Lung (tissue), 12 donors: Measurements from ENCODE around the gene DCLRE1C. TPM values are rescaled to one million over a fixed set of nuclear protein-coding genes. Genes with fewer than 3 reads are reported as not detected.
A peak's percentile ranks its signal among the peaks of the same experiment; 100 is the strongest.
"Not testable (repeated sequence)": the region's sequence is repeated elsewhere in the genome, so short reads cannot be mapped to it uniquely, and the experiment has no call there.

Experiments used
- ATAC-seq: fragments of 200-7000 bp; cut with Tn5 transposase; one replicate; pipeline ENCODE4 v1.9.1; 2020; ENCODE audit warnings: moderate number of reproducible peaks; ENCODE audit not compliant: insufficient read depth, low FRiP score
- DNase-seq, 3 donors: peaks; one replicate each; pipeline ENCODE4 v3.0.0-alpha.2; 2013 to 2017
- H3K27ac ChIP-seq, 2 donors: one replicate each; pipeline ENCODE4 v1.5.1; 2013; ENCODE audit warnings: mild to moderate bottlenecking in 2 of 2, moderate library complexity in 2 of 2, control low read depth in 1 of 2, inconsistent platforms in 1 of 2, low read depth in 1 of 2, low read length in 1 of 2
- H3K27me3 ChIP-seq, 3 donors: one replicate each; pipeline ENCODE4 v1.5.1; 2013; ENCODE audit warnings: low read length in 2 of 3; ENCODE audit not compliant: control insufficient read depth in 3 of 3, insufficient read depth in 3 of 3
- H3K36me3 ChIP-seq, 4 donors: one replicate each; pipeline ENCODE4 v1.5.1; 2013; ENCODE audit warnings: low read length in 4 of 4, mild to moderate bottlenecking in 1 of 4, moderate library complexity in 1 of 4; ENCODE audit not compliant: control insufficient read depth in 4 of 4, insufficient read depth in 4 of 4
- H3K4me1 ChIP-seq, 5 donors: one replicate each; pipeline ENCODE4 v1.5.1; 2013; ENCODE audit warnings: low read length in 5 of 5, mild to moderate bottlenecking in 2 of 5, moderate library complexity in 1 of 5; ENCODE audit not compliant: control insufficient read depth in 5 of 5, insufficient read depth in 5 of 5
- H3K4me3 ChIP-seq: one replicate; pipeline ENCODE4 v1.5.1; 2013; ENCODE audit warnings: mild to moderate bottlenecking, control low read depth, moderate library complexity
- H3K9ac ChIP-seq, 2 donors: one replicate each; pipeline ENCODE4 v1.5.1; 2013; ENCODE audit warnings: low read length in 2 of 2, control low read depth in 1 of 2; ENCODE audit not compliant: insufficient read depth in 1 of 2
- H3K9me3 ChIP-seq, 4 donors: one replicate each; pipeline ENCODE4 v1.5.1; 2013; ENCODE audit warnings: low read length in 3 of 4, mild to moderate bottlenecking in 1 of 4, moderate library complexity in 1 of 4; ENCODE audit not compliant: control insufficient read depth in 4 of 4, insufficient read depth in 3 of 4
- CTCF ChIP-seq: IDR thresholded peaks from 2 replicates; pipeline ENCODE4 v1.5.1; 2012; ENCODE audit warnings: mild to moderate bottlenecking; ENCODE audit errors: control extremely low read depth, extremely low read depth
- WGBS, 2 donors: extraction: QIAGEN DNeasy Blood & Tissue Kit; methylation state at CpG; one replicate each; pipeline ENCODE4 v1.1.7; 2013; 5-methylcytosine and 5-hydroxymethylcytosine counted together
- polyA plus RNA-seq, 2 donors: library from polyadenylated mRNA; stranded (reverse); fragments of 200-250 nt; gene quantifications; one replicate each; pipeline ENCODE4 v1.2.1, GENCODE V29; 2013
- total RNA-seq, 2 donors: library from RNA; depleted of rRNA in 1 of 2; stranded (reverse); fragments of >200 nt in 1 of 2; gene quantifications; one replicate each; pipeline ENCODE4 v1.2.1, GENCODE V29; 2014 to 2021
- donor health status: control.
- donor health status: control.
- donor health status: Bipolar disorder and iron deficiency.
- donor health status: healthy.
- donor health status: DM: yes; HTN: yes; CAD: no.

The DCLRE1C gene
- total and polyA plus RNA-seq, 4 donors, result 3.0 to 14.9 (median 7.7) TPM

- Histone ChIP-seq H3K9me3 (no peaks in the 10 kb centered on the region), H3K27me3 (no peaks in the 10 kb centered on the region), H3K4me3 (peak overlapping the region; percentile 53), H3K36me3 (peaks cover 0 to 5% (median 1%) of the 10 kb centered on the region in 4 donors), H3K9ac (peak overlapping the region in 1 of 2 donors; percentile 96), H3K4me1 (peaks cover 0 to 19% (median 6%) of the 10 kb centered on the region in 5 donors), H3K27ac (peak overlapping the region; percentile 88 to 94)
- DNase-seq, result peak in 1 of 3 donors; percentile 52
- 39 to 41% methylated on average over 10 of the region's 10 CpGs for WGBS, 2 donors
- no peak for TF ChIP-seq CTCF
- no peak for ATAC-seq
Measured at GRCh38 chr10:14952851-14953423, 959 bp downstream of the DCLRE1C start.

DNA sequence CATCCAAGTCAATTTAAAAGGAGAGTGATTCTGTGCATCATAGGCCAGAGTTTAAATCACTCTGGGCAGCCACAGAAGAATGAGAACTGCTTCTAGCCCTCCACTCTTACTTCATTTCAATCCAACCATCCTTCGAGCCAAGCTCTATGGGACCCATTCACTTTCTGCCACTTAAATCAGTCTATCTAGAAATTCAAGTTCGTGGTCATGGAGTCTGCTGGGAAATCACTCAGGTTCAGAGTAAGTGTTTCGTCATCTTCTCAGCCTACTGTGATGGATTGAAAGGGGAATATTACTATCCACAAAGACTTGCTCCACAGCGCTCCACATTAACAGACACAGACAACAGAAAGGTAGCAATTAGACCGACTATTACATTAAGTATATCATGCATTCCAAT lies 4.6 kb downstream of the DCLRE1C start:
- Histone ChIP-seq H3K4me1 (peaks cover 0 to 11% (median 6%) of the 10 kb centered on the region in 5 donors), H3K9ac (no peak overlapping the region), H3K36me3 (peaks cover 9 to 19% (median 12%) of the 10 kb centered on the region in 4 donors), H3K9me3 (no peaks in the 10 kb centered on the region), H3K27me3 (no peaks in the 10 kb centered on the region), H3K4me3 (no peak overlapping the region), H3K27ac (no peak overlapping the region)
- no peak for TF ChIP-seq CTCF
- DNase-seq, result no peak
- ATAC-seq, result no peak
- WGBS, 2 donors, result 79 to 88% methylated on average over 5 of the region's 5 CpGs

DNA sequence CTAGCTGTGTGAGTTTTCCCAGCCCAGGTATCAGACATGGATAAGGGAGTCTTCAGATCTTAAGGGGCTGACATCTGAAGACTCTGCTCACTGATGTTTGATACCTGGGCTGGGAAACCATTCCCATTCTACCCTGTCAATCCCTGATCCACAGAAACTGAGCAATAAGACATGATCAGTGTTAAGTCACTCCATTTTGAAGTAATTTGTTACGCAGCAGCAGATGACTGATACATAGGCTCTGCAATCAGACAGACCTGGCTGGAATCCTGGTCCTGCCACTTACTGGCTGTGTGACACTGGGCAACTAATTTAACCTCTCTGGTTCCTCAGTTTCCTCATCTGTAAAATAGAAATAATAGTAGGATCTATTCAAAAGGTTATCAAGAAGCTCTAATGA lies 6.6 kb downstream of the DCLRE1C start:
- H3K27ac ChIP-seq, result no peak overlapping the region
- peaks cover 10 to 25% (median 16%) of the 10 kb centered on the region in 4 donors for H3K36me3 ChIP-seq
- H3K27me3 ChIP-seq, result no peaks in the 10 kb centered on the region
- peaks cover 0 to 6% (median 0%) of the 10 kb centered on the region in 5 donors for H3K4me1 ChIP-seq
- no peak overlapping the region for H3K4me3 ChIP-seq
- no peak for TF ChIP-seq CTCF
- WGBS, 2 donors, result 97 to 100% methylated on average over 1 of the region's 1 CpG
- ATAC-seq (no peak), DNase-seq (no peak)
- H3K9ac ChIP-seq, result no peak overlapping the region
- no peaks in the 10 kb centered on the region for H3K9me3 ChIP-seq

GRCh38 chr10:14945108-14945507 lies 8.8 kb downstream of the DCLRE1C start:
- Histone ChIP-seq H3K27me3 (no peaks in the 10 kb centered on the region), H3K9me3 (no peaks in the 10 kb centered on the region), H3K27ac (no peak overlapping the region), H3K4me3 (no peak overlapping the region), H3K4me1 (no peaks in the 10 kb centered on the region), H3K36me3 (peaks cover 10 to 25% (median 19%) of the 10 kb centered on the region in 4 donors), H3K9ac (no peak overlapping the region)
- no peak for ATAC-seq
- WGBS, 2 donors, result 87 to 93% methylated on average over 5 of the region's 5 CpGs
- TF ChIP-seq CTCF, result no peak
- DNase-seq, result no peak

- ATAC-seq, H3K4me1 ChIP-seq, H3K27ac ChIP-seq, H3K9me3 ChIP-seq, DNase-seq, H3K4me3 ChIP-seq, H3K27me3 ChIP-seq, H3K9ac ChIP-seq: not testable (repeated sequence)
- 83 to 91% methylated on average over 7 of the region's 7 CpGs for WGBS, 2 donors
- peaks cover 10 to 26% (median 19%) of the 10 kb centered on the region in 4 donors for H3K36me3 ChIP-seq
Measured at GRCh38 chr10:14942950-14943338, 11.0 kb downstream of the DCLRE1C start.
